Measurements from ENCODE around the gene PTPN21. TPM values are rescaled to one million over a fixed set of nuclear protein-coding genes. Genes with fewer than 3 reads are reported as not detected.

Gene PTPN21
- total and polyA plus RNA-seq, 2 donors (not counting 3 experiments of a cell fraction or from before 2014, with no cell fraction given) = 9.2 to 16.1 TPM

- no peaks in the 10 kb centered on the region for H3K27me3 ChIP-seq (ENCODE audit: control insufficient read depth in 2 of 2, insufficient read depth in 2 of 2, low read length in 2 of 2)
- BruUV-seq (replicated peaks) = no TSS peak
- H3K27ac ChIP-seq (ENCODE audit: insufficient read depth, low read depth, low read length) = no peak overlapping the region
- dilution Hi-C loops (cut with MboI; ENCODE audit: extremely low pct_ligation_motif_present, low sequenced_read_pairs) (no loop called here), intact Hi-C loops (cut with micrococcal nuclease) (loop anchor here (5.0 to 10.0 kb wide), 3 partner anchors 166 to 472 kb away; partner anchors contain the start of genes EML5 and SPATA7)
- no peaks in the 10 kb centered on the region for H3K9me1 ChIP-seq (replicated peaks; ENCODE audit: control insufficient read depth, extremely low read depth, insufficient read depth, low read length)
- ChIA-PET CTCF (interaction anchor here (2.3 kb wide), 1 partner anchor 10 kb away, joined by 7 read pairs; the partner anchor contains the start of gene ZC3H14), POLR2A (no interaction called here)
- H3K9me3 ChIP-seq (replicated peaks; ENCODE audit: control insufficient read depth, insufficient read depth, low read length) = no peaks in the 10 kb centered on the region
- FAIRE-seq (no peak), DNase-seq (ENCODE audit: low read depth, low spot score) (no peak)
- peak overlapping the region; percentile 94 for H3K9ac ChIP-seq (replicated peaks; ENCODE audit: extremely low read depth, insufficient read depth, low read length)
- H3K4me2 ChIP-seq (ENCODE audit: insufficient read depth, low read length) = peak overlapping the region; percentile 99
- H3K4me3 ChIP-seq (replicated peaks in 1 of 3; ENCODE audit: insufficient read depth in 1 of 3, low read depth in 1 of 3, low read length in 3 of 3) = peak overlapping the region in 1 of 3 experiments; percentile 100
- H3K79me2 ChIP-seq (ENCODE audit: control insufficient read depth, insufficient read depth, low read length) = peaks cover 41% of the 10 kb centered on the region
- H3K4me1 ChIP-seq (ENCODE audit: control insufficient read depth, extremely low read depth, insufficient read depth, low read length) = peaks cover 34% of the 10 kb centered on the region
- no peak overlapping the region for H2AFZ ChIP-seq (ENCODE audit: low read depth, low read length)
- no peak for TF ChIP-seq GATA2 (IDR thresholded peaks at IDR 0.05; ENCODE audit: insufficient read depth, insufficient read length, low read depth, low read length)
- no peak for TF ChIP-seq FOS (IDR thresholded peaks at IDR 0.05; ENCODE audit: borderline replicate concordance, insufficient read depth, low read length)
- TF ChIP-seq JUN (IDR thresholded peaks at IDR 0.05; ENCODE audit: borderline replicate concordance, insufficient read depth, insufficient read length, low read depth) = no peak
- no peak for TF ChIP-seq POLR2A (IDR thresholded peaks at IDR 0.05; ENCODE audit: low read depth, low read length)
- TF ChIP-seq MYC (IDR thresholded peaks at IDR 0.05; ENCODE audit: low read depth, low read length) = no peak
- H3K36me3 ChIP-seq (ENCODE audit: control insufficient read depth in 2 of 2, extremely low read depth in 1 of 2, insufficient read depth in 2 of 2, low read length in 2 of 2) = peaks cover 0 to 4% of the 10 kb centered on the region in 2 experiments
- H4K20me1 ChIP-seq (replicated peaks; ENCODE audit: control insufficient read depth, extremely low read depth, insufficient read depth, low read length) = no peaks in the 10 kb centered on the region
Observed at GRCh38 chr14:88552876-88553275, 1.9 kb downstream of the PTPN21 start.

DNA sequence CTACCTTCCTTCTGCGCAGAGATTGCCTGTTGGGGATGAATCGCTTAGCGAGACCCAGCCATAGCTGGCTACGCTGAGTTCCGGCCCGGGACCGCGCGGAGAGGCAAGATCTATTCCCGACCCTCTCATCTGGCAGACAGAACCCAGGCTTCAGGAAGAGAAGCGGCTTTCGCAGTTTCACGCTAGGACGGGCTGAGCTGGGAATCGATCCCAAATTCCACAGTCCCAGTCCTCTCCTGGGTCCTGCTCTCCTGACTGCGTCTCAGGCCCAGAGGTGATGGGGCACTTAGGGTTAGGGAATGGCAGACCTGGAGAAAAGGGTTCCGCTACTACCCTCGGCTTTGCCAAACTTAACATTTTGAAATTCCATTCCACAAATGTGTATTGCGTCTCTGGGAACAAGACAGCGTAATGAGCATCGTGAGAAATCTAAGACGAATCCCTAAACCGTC, 2.8 kb downstream of the PTPN21 start:
- POLR2A ChIA-PET = no interaction called here
- Histone ChIP-seq H3K4me1 (ENCODE audit: control insufficient read depth, extremely low read depth, insufficient read depth, low read length) (peaks cover 34% of the 10 kb centered on the region), H2AFZ (ENCODE audit: low read depth, low read length) (peak overlapping the region; percentile 91), H3K79me2 (ENCODE audit: control insufficient read depth, insufficient read depth, low read length) (peaks cover 44% of the 10 kb centered on the region), H3K27me3 (ENCODE audit: control insufficient read depth in 2 of 2, insufficient read depth in 2 of 2, low read length in 2 of 2) (no peaks in the 10 kb centered on the region), H3K36me3 (ENCODE audit: control insufficient read depth in 2 of 2, extremely low read depth in 1 of 2, insufficient read depth in 2 of 2, low read length in 2 of 2) (peaks cover 4% of the 10 kb centered on the region in 2 experiments), H3K9me3 (replicated peaks; ENCODE audit: control insufficient read depth, insufficient read depth, low read length) (no peaks in the 10 kb centered on the region), H3K4me3 (replicated peaks in 1 of 3; ENCODE audit: insufficient read depth in 1 of 3, low read depth in 1 of 3, low read length in 3 of 3) (peak overlapping the region; percentile 77 to 100 (median 79)), H4K20me1 (replicated peaks; ENCODE audit: control insufficient read depth, extremely low read depth, insufficient read depth, low read length) (no peaks in the 10 kb centered on the region), H3K9ac (replicated peaks; ENCODE audit: extremely low read depth, insufficient read depth, low read length) (peak overlapping the region; percentile 65), H3K9me1 (replicated peaks; ENCODE audit: control insufficient read depth, extremely low read depth, insufficient read depth, low read length) (no peaks in the 10 kb centered on the region), H3K4me2 (ENCODE audit: insufficient read depth, low read length) (peak overlapping the region; percentile 99), H3K27ac (ENCODE audit: insufficient read depth, low read depth, low read length) (peak overlapping the region; percentile 30)
- FAIRE-seq (peak; percentile 53), DNase-seq (ENCODE audit: low read depth, low spot score) (peak; percentile 41)
- CTCF ChIA-PET = interaction anchor here (1.0 to 2.3 kb wide), 4 partner anchors 11 to 362 kb away, joined by 3 to 7 read pairs (median 4); partner anchors contain the start of gene ZC3H14
- TSS peak; percentile 56 for BruUV-seq (replicated peaks)
- intact Hi-C loops (cut with micrococcal nuclease) (loop anchor here (1.0 to 10.0 kb wide), 5 partner anchors 11 to 473 kb away; partner anchors contain the start of genes EML5, SPATA7 and ZC3H14), dilution Hi-C loops (cut with MboI; ENCODE audit: extremely low pct_ligation_motif_present, low sequenced_read_pairs) (no loop called here)
- TF ChIP-seq FOS (IDR thresholded peaks at IDR 0.05; ENCODE audit: borderline replicate concordance, insufficient read depth, low read length) = no peak
- no peak for TF ChIP-seq MYC (IDR thresholded peaks at IDR 0.05; ENCODE audit: low read depth, low read length)
- TF ChIP-seq POLR2AphosphoS5 (IDR thresholded peaks at IDR 0.05; ENCODE audit: insufficient read depth, low read depth, low read length) = no peak
- no peak for TF ChIP-seq CTCF (IDR thresholded peaks at IDR 0.05; ENCODE audit: extremely low read depth in 1 of 2, insufficient read depth in 1 of 2, low read depth in 1 of 2, low read length in 2 of 2)
- no peak for TF ChIP-seq GATA2 (IDR thresholded peaks at IDR 0.05; ENCODE audit: insufficient read depth, insufficient read length, low read depth, low read length)
- no peak for TF ChIP-seq EZH2 (IDR thresholded peaks at IDR 0.05; ENCODE audit: borderline replicate concordance, low read depth, low read length, severe bottlenecking)
- TF ChIP-seq MAX (IDR thresholded peaks at IDR 0.05; ENCODE audit: insufficient read depth, insufficient read length) = no peak
- no peak for TF ChIP-seq POLR2A (IDR thresholded peaks at IDR 0.05; ENCODE audit: low read depth, low read length)
- no peak for TF ChIP-seq JUN (IDR thresholded peaks at IDR 0.05; ENCODE audit: borderline replicate concordance, insufficient read depth, insufficient read length, low read depth)

Measured in endothelial cell of umbilical vein (primary cell).